GM21390 (cell line): ENCODE measurements around the gene MON1B.
A peak's percentile ranks its signal among the peaks of the same experiment; 100 is the strongest.

ENCODE experiments used
- ATAC-seq: cut with Tn5 transposase; IDR thresholded peaks from one replicate; pipeline ENCODE4 v1.9.1; 2021; ENCODE audit not compliant: unreplicated experiment

The MON1B gene

GRCh38 chr16:77195411-77195810, 4.4 kb downstream of the MON1B start:
- ATAC-seq, result no peak

GRCh38 chr16:77197747-77198146, 6.8 kb downstream of the MON1B start:
- ATAC-seq, result no peak

- ATAC-seq, result no peak
Measured at GRCh38 chr16:77199211-77199610, 8.2 kb downstream of the MON1B start, which contains the start of gene SYCE1L. Gene SYCE1L (plus strand): TSS chr16:77199408. CDS start chr16:77199452, 44 bp downstream.

- no peak for ATAC-seq
Measured at GRCh38 chr16:77206533-77206932, 15.5 kb downstream of the MON1B start.

- no peak for ATAC-seq
Measured at GRCh38 chr16:77207030-77207429, 16.0 kb downstream of the MON1B start.

- ATAC-seq, result no peak
Measured at GRCh38 chr16:77208382-77208781, 17.4 kb downstream of the MON1B start.

GRCh38 chr16:77211880-77212740, 21.1 kb downstream of the MON1B start:
- peak; percentile 69 for ATAC-seq

- peak; percentile 79 for ATAC-seq
Measured at GRCh38 chr16:77212741-77213541, 22.0 kb downstream of the MON1B start.

GRCh38 chr16:77213542-77214106, 22.6 kb downstream of the MON1B start:
- ATAC-seq, result no peak

GRCh38 chr16:77214411-77215138, 23.6 kb downstream of the MON1B start:
- no peak for ATAC-seq

- no peak for ATAC-seq
Measured at GRCh38 chr16:77219437-77219836, 28.4 kb downstream of the MON1B start.

- ATAC-seq, result peak; percentile 57
Measured at GRCh38 chr16:77220427-77220826, 29.4 kb downstream of the MON1B start.

- no peak for ATAC-seq
Measured at GRCh38 chr16:77221482-77221881, 30.5 kb downstream of the MON1B start.

- no peak for ATAC-seq
Measured at GRCh38 chr16:77223184-77223583, 32.2 kb downstream of the MON1B start.

- ATAC-seq, result no peak
Measured at GRCh38 chr16:77225182-77225581, 34.2 kb downstream of the MON1B start.

- ATAC-seq, result peak; percentile 79
Measured at GRCh38 chr16:77227745-77228144, 36.8 kb downstream of the MON1B start.

- ATAC-seq, result no peak
Measured at GRCh38 chr16:77231047-77231446, 40.1 kb downstream of the MON1B start.

GRCh38 chr16:77233799-77234519, 43.0 kb downstream of the MON1B start:
- no peak for ATAC-seq

- ATAC-seq, result no peak
Measured at GRCh38 chr16:77234611-77235010, 43.6 kb downstream of the MON1B start.

GRCh38 chr16:77236063-77236511, 45.1 kb downstream of the MON1B start:
- peak; percentile 100 for ATAC-seq
